ENCODE measurements around the gene PEX10.

DNA sequence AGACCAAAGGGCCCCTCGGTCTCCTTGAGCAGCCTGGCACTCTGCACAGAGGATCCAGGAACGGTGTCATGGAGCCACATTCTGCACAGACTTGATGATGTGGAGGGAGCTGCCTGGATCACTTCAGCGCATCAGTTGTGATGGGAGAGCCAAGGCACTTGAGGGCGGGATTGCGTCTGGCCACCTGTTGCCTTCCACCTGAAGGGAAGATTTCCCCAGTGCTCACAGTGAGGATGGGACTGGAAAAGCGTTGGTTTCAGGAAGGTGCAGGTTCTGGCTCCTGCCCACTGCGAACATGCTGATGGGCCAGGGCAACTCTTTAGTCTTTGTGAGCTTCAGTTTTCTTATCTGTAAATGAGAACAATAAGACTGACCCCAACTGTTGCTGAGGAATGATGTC is 18.1 kb downstream of the PEX10 start:
- TF ChIP-seq, protein P1, sequence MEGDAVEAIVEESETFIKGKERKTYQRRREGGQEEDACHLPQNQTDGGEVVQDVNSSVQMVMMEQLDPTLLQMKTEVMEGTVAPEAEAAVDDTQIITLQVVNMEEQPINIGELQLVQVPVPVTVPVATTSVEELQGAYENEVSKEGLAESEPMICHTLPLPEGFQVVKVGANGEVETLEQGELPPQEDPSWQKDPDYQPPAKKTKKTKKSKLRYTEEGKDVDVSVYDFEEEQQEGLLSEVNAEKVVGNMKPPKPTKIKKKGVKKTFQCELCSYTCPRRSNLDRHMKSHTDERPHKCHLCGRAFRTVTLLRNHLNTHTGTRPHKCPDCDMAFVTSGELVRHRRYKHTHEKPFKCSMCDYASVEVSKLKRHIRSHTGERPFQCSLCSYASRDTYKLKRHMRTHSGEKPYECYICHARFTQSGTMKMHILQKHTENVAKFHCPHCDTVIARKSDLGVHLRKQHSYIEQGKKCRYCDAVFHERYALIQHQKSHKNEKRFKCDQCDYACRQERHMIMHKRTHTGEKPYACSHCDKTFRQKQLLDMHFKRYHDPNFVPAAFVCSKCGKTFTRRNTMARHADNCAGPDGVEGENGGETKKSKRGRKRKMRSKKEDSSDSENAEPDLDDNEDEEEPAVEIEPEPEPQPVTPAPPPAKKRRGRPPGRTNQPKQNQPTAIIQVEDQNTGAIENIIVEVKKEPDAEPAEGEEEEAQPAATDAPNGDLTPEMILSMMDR (IDR thresholded peaks at IDR 0.05) = no peak
- TF ChIP-seq EP300 (IDR thresholded peaks at IDR 0.05) = no peak
